Measurements from ENCODE around the gene SPTBN4.
"Not testable (repeated sequence)": the region's sequence is repeated elsewhere in the genome, so short reads cannot be mapped to it uniquely, and the experiment has no call there.

The SPTBN4 gene

GRCh38 chr19:40510526-40511115 is 43.8 kb downstream of the SPTBN4 start:
- no peak for DNase-seq

DNA sequence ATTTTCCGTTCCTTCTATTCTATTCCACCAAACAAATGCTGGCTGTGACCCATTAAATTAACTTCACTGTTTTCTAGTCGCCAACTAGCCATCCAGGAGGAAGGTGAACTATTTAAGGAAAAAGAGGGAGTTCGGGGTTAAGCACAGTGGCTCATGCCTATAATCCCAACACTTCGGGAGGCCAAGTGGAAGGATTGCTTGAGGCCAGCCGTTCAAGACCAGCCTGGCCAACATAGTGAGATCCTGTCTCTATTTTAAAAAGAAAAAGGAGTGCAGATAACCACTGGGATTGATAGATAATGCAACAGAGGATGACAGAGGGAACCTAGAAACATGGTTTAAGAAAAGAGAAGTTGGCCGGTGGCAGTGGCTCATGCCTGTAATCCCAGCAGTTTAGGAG is 44.7 kb downstream of the SPTBN4 start:
- no peak for DNase-seq

GRCh38 chr19:40512110-40512472 is 45.3 kb downstream of the SPTBN4 start:
- DNase-seq, result no peak

- DNase-seq, result no peak
Measured at GRCh38 chr19:40512473-40513344, 45.9 kb downstream of the SPTBN4 start.

DNA sequence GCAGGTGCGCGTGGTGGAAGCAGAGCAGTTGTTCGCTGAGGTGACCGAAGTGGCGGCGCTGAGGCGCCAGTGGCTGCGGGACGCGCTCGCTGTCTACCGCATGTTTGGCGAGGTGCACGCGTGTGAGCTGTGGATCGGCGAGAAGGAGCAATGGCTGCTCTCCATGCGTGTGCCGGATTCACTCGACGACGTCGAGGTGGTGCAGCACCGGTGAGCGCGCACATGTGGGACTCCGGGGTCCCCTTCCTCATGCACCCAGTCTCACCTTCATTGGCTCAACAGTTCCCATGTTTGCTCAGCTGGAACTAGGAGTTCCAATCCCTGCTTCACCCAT is 46.5 kb downstream of the SPTBN4 start:
- DNase-seq, result no peak

GRCh38 chr19:40513741-40514315 is 47.0 kb downstream of the SPTBN4 start:
- no peak for DNase-seq

DNA sequence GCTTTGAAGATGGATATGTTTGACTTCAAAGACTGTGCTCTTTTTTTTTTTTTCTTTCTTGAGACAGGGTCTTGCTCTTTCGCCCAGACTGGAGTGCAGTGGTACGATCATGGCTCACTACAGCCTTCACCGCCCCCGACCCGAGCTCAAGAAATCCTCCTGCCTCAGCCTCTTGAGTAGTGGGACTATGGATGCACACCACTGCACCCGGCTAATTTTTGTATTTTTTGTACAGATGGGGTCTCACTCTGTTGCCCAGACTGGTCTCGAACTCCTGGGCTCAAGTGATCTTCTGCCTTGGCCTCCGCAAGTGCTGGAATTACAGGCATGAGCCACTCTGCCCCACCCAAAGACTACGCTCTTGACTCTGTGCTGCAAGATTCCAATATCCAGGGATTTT is 50.4 kb downstream of the SPTBN4 start:
- DNase-seq, result no peak

DNA sequence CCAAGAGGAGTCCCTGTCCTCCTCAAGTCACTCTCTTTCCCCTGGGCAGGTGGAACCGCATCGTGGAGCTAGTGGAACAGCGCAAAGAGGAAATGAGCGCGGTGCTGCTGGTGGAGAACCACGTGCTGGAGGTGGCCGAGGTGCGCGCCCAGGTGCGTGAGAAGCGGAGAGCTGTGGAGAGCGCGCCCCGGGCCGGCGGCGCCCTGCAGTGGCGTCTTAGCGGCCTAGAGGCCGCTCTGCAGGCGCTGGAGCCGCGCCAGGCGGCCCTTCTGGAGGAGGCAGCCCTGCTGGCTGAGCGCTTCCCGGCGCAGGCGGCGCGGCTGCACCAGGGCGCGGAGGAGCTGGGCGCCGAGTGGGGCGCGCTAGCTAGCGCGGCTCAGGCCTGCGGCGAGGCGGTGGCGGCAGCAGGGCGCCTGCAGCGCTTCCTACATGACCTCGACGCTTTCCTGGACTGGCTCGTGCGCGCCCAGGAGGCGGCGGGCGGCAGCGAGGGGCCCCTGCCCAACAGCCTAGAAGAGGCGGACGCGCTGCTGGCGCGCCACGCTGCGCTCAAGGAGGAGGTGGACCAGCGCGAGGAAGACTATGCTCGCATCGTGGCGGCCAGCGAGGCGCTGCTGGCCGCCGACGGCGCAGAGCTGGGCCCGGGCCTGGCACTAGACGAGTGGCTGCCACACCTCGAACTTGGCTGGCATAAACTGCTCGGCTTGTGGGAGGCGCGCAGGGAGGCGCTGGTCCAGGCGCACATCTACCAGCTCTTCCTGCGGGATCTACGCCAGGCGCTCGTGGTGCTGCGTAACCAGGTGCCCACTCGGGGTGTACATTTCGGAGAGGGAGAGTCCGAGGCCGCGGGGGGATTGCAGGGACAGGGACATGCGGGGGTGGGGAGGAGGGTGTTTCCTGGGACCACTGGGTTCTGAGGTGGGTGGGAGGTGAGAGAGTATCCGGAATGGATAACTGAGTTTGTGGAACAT is 52.8 kb downstream of the SPTBN4 start:
- no peak for DNase-seq

- no peak for DNase-seq
Measured at GRCh38 chr19:40521276-40521675, 54.5 kb downstream of the SPTBN4 start.

- DNase-seq, result not testable (repeated sequence)
Measured at GRCh38 chr19:40521900-40522299, 55.1 kb downstream of the SPTBN4 start.

- peak; percentile 38 for DNase-seq
Measured at GRCh38 chr19:40523322-40524047, 56.7 kb downstream of the SPTBN4 start.

- no peak for DNase-seq
Measured at GRCh38 chr19:40524133-40524549, 57.3 kb downstream of the SPTBN4 start.

GRCh38 chr19:40524655-40525054 is 57.9 kb downstream of the SPTBN4 start:
- no peak for DNase-seq

DNA sequence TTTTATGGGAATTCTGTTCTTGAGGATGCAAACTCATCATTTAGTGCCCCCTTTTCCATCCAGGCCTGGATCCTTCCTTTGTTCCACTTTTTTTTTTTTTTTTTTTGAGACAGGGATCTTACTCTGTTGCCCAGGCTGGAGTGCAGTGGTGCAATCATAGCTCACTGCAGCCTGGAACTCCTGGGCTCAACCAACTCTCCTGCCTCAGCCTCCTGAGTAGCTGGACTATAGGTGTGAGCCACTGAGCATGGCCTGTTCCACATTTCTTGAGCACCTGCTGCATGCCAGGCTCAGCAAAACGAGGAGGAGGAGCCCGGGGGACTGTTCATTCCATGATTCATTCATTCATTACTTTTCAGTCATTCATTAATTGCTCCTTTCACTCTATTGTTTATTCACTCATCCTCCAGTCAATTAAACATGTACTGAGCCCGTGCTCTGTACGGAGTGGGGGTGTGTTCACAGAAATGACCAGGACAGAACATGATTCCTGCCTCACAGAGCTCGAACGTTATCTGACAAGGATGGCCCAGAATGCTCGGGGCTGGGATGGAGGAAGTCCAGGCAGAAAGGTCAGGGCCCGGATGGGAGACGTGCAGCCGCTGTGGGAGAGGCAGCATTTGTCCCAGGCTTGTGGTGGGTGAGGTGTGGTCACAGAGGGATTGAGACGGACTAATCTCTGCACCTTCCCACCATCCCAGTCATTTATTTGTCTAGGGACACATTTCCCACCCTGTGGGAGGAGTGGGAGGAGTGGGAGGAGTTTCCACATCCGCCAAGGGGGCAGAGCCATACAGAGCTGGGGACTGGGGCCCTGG is 58.6 kb downstream of the SPTBN4 start:
- no peak for DNase-seq

GRCh38 chr19:40528078-40528477 is 61.3 kb downstream of the SPTBN4 start:
- DNase-seq, result no peak

- no peak for DNase-seq
Measured at GRCh38 chr19:40528533-40529092, 61.8 kb downstream of the SPTBN4 start.

DNA sequence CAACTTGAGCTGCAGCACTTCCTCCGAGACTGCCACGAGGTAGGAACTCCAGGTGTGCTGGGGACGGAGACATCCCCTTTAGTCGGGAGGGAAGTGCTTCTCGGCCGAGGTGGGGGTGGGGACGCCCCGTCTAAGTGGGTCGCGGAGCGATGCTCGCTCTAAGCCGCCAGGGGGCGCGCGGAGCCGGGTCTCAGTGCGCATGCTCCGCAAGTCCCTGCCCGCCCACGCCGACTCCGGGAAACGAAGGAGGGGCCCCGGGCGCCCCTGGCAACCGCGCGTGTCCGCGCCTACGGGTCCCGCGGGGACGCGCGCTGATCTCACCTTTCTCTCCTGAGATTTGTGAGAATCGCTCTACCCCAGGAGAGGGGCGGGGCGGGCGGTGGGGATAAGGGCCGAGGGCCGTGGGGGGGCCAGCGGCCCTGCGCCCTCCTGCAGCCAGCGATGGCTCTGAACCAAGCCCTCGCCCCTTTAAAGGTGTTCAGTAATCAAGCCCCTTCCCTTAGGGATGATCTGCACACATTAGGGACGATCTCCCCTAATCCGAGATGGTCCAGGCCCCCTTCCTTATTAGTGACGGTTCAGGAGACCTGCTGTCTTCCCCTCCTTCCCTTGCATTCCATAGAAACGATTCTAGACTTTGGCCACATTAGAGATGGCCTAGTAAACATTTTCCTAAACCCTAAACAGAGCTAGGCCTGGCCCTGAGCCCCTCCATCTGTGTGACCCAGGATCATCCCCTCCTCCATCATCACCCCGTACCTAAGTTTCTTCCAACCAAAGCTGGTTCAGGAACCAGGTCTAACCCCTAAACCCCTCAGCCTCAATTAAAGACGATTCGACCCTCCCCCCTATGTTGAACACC is 62.5 kb downstream of the SPTBN4 start:
- peak; percentile 88 for DNase-seq

- peak; percentile 21 for DNase-seq
Measured at GRCh38 chr19:40530091-40530901, 63.5 kb downstream of the SPTBN4 start.

- no peak for DNase-seq
Measured at GRCh38 chr19:40533508-40533907, 66.7 kb downstream of the SPTBN4 start.

Measured in activated CD4-positive, alpha-beta T cell treated with anti-CD3 and anti-CD28 coated beads, Interleukin-2, amount 50 U/mL, for 1 hour (primary cell).